Panc1 (cell line): ENCODE measurements around the gene TMEM39A. TPM values are rescaled to one million over a fixed set of nuclear protein-coding genes. Genes with fewer than 3 reads are reported as not detected.
A peak's percentile ranks its signal among the peaks of the same experiment; 100 is the strongest.

Experiments
- ATAC-seq: fragments of 200-7000 bp; cut with Tn5 transposase; 2 replicates; pipeline ENCODE4 v1.9.1; 2020; ENCODE audit warnings: mild to moderate bottlenecking, moderate library complexity
- BruUV-seq: library from RNA; stranded (reverse); fragments of 400-500 nt; replicated peaks from 2 replicates; lab custom pipeline; 2021; lab: Mats Ljungman, UMichigan
- CTCF ChIA-PET: fragments of 300-600 bp; sonication (Branson Sonifier 250); formaldehyde crosslinking; loops from one replicate; lab custom pipeline; 2022; ENCODE audit warnings: antibody characterized with exemption; lab: Charles Lee
- POLR2A ChIA-PET: fragments of 300-600 bp; sonication (Branson Sonifier 250); formaldehyde crosslinking; loops from one replicate; lab custom pipeline; 2022; ENCODE audit warnings: antibody characterized with exemption; lab: Charles Lee
- DNase-seq: peaks from one replicate; pipeline ENCODE4 v3.0.0-alpha.2; 2010; ENCODE audit warnings: low read depth, low spot score
- H3K27ac ChIP-seq: 2 replicates; pipeline ENCODE4 v1.5.1; 2011; ENCODE audit warnings: mild to moderate bottlenecking, low read length, inconsistent platforms
- H3K27me3 ChIP-seq: fragments of 200-500 bp; sonication (Bioruptor generic); 2 replicates; pipeline ENCODE4 v1.6.0; 2014; ENCODE audit warnings: low read length, inconsistent platforms; ENCODE audit not compliant: control insufficient read depth, insufficient read depth
- H3K36me3 ChIP-seq: fragments of 200-500 bp; sonication (Bioruptor generic); 2 replicates; pipeline ENCODE4 v1.5.1; 2014; ENCODE audit warnings: inconsistent platforms, mild to moderate bottlenecking, low read length, moderate library complexity; ENCODE audit not compliant: control insufficient read depth, insufficient read depth
- H3K4me1 ChIP-seq: 2 replicates; pipeline ENCODE4 v1.5.1; 2011; ENCODE audit warnings: inconsistent platforms, mild to moderate bottlenecking, low read length, moderate library complexity; ENCODE audit not compliant: control insufficient read depth, insufficient read depth
- H3K4me3 ChIP-seq, 2 experiments: 2 replicates each; pipeline ENCODE4 v1.5.1; 2011 to 2012; ENCODE audit warnings: low read depth in 2 of 2, low read length in 2 of 2, mild to moderate bottlenecking in 2 of 2, inconsistent platforms in 1 of 2, moderate library complexity in 1 of 2
- H3K9me3 ChIP-seq: fragments of 200-500 bp; sonication (Bioruptor generic); 2 replicates; pipeline ENCODE4 v1.5.1; 2014; ENCODE audit warnings: low read depth, mild to moderate bottlenecking, inconsistent platforms, low read length, moderate library complexity; ENCODE audit not compliant: control insufficient read depth, insufficient read depth
- POLR2AphosphoS5 ChIP-seq: IDR thresholded peaks from 2 replicates; pipeline ENCODE4 v1.6.1; 2012; ENCODE audit warnings: mild to moderate bottlenecking, low read depth, low read length, moderate library complexity
- SIN3A ChIP-seq: IDR thresholded peaks from 2 replicates; pipeline ENCODE4 v1.6.1; 2012; ENCODE audit warnings: low read depth, mild to moderate bottlenecking, low read length, moderate library complexity, borderline replicate concordance; ENCODE audit not compliant: insufficient read depth
- TCF7L2 ChIP-seq: IDR thresholded peaks from 2 replicates; pipeline ENCODE4 v1.6.1; 2011; ENCODE audit warnings: mild to moderate bottlenecking, low read depth, low read length, inconsistent platforms
- in situ Hi-C: cut with HindIII; loops from 2 replicates; pipeline ENCODE4 v1.10.0; 2016; ENCODE audit warnings: low sequenced_read_pairs, low pct_unique_long_range_greater_than_20kb
- intact Hi-C: fragments of 100-400 bp; cut with micrococcal nuclease; formaldehyde crosslinking; loops from one replicate; pipeline ENCODE4 v1.10.0; 2022; ENCODE audit not compliant: unreplicated experiment
- total RNA-seq: library from RNA; stranded (reverse); gene quantifications from one replicate; pipeline ENCODE4 v1.2.1, GENCODE V29; 2021; ENCODE audit not compliant: unreplicated experiment
- TF ChIP-seq, protein P1 (sequence below), 2 experiments: IDR thresholded peaks; 2 replicates each; pipeline ENCODE4 v1.6.1; 2011 to 2012; ENCODE audit warnings: low read depth in 2 of 2, control low read depth in 1 of 2, low read length in 1 of 2, mild to moderate bottlenecking in 1 of 2, moderate library complexity in 1 of 2; ENCODE audit not compliant: insufficient read depth in 1 of 2
- TF ChIP-seq, protein P2 (sequence below): fragments of 450-650 bp; IDR thresholded peaks from 2 replicates; pipeline ENCODE4 v1.5.1; 2017; ENCODE audit warnings: mild to moderate bottlenecking

TMEM39A gene
- total RNA-seq, 1 experiment from 2014 or later, result 47.8 TPM

DNA sequence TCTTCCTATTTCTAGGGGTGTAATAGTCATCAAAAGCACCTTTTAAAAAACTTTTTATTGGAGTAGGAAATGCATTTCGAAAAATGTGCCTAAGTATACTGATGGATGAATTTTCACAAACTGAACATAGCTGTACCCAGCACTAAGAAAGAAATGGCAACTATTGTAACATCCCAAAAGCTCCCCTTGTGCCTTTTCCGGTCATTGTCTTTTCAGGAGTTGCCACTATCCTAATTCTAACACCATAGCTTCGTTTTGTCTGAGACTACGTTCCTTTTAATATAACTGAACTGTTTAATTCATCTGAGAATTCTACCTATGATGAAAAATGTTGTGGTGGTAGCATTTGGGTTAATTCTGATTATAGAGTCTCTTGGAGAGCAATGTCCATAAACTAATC is 36.9 kb upstream of the TMEM39A start:
- peaks cover 3% of the 10 kb centered on the region; the same call in 1 of the 2 replicates for H3K36me3 ChIP-seq
- POLR2A ChIA-PET, result no interaction called here
- TF ChIP-seq POLR2AphosphoS5 (no peak), SIN3A (no peak)
- TF ChIP-seq, protein P1, sequence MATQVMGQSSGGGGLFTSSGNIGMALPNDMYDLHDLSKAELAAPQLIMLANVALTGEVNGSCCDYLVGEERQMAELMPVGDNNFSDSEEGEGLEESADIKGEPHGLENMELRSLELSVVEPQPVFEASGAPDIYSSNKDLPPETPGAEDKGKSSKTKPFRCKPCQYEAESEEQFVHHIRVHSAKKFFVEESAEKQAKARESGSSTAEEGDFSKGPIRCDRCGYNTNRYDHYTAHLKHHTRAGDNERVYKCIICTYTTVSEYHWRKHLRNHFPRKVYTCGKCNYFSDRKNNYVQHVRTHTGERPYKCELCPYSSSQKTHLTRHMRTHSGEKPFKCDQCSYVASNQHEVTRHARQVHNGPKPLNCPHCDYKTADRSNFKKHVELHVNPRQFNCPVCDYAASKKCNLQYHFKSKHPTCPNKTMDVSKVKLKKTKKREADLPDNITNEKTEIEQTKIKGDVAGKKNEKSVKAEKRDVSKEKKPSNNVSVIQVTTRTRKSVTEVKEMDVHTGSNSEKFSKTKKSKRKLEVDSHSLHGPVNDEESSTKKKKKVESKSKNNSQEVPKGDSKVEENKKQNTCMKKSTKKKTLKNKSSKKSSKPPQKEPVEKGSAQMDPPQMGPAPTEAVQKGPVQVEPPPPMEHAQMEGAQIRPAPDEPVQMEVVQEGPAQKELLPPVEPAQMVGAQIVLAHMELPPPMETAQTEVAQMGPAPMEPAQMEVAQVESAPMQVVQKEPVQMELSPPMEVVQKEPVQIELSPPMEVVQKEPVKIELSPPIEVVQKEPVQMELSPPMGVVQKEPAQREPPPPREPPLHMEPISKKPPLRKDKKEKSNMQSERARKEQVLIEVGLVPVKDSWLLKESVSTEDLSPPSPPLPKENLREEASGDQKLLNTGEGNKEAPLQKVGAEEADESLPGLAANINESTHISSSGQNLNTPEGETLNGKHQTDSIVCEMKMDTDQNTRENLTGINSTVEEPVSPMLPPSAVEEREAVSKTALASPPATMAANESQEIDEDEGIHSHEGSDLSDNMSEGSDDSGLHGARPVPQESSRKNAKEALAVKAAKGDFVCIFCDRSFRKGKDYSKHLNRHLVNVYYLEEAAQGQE (IDR thresholded peaks at IDR 0.05; ENCODE audit: insufficient read depth in 1 of 2, low read depth in 2 of 2, low read length in 1 of 2), result no peak
- peak overlapping the region; percentile 97; the same call in 1 of the 2 replicates for H3K27ac ChIP-seq
- in situ Hi-C loops (no loop called here), intact Hi-C loops (no loop called here)
- no peak for DNase-seq
- no TSS peak for BruUV-seq
- H3K4me3 ChIP-seq, result peak overlapping the region; percentile 80 to 99; a peak in 3 of 4 replicates
- H3K27me3 ChIP-seq, result no peaks in the 10 kb centered on the region
- ATAC-seq, result no peak
- CTCF ChIA-PET, result no interaction called here
- H3K4me1 ChIP-seq, result peaks cover 15% of the 10 kb centered on the region
- H3K9me3 ChIP-seq, result no peaks in the 10 kb centered on the region

GRCh38 chr3:119498186-119499011 is 35.0 kb upstream of the TMEM39A start, which contains the start of gene TIMMDC1:
Gene TIMMDC1, plus strand, starts transcription at chr3:119498547. Its CDS starts 187 bp downstream, at chr3:119498734.
- TSS peak; percentile 86 for BruUV-seq
- peaks cover 15% of the 10 kb centered on the region for H3K4me1 ChIP-seq
- ChIA-PET CTCF (interaction anchor here (0.6 kb wide), 1 partner anchor 100 kb away, joined by 5 read pairs; no protein-coding TSS in a partner anchor), POLR2A (interaction anchor here (0.6 to 2.3 kb wide), 2 partner anchors 9 to 34 kb away, joined by 6 to 9 read pairs; partner anchors contain the start of gene TMEM39A)
- ATAC-seq (peak; percentile 99), DNase-seq (peak; percentile 90)
- intact Hi-C loops (loop anchor here (10.0 kb wide), 1 partner anchor 186 kb away; no protein-coding TSS in a partner anchor), in situ Hi-C loops (no loop called here)
- peaks cover 3% of the 10 kb centered on the region; the same call in 1 of the 2 replicates for H3K36me3 ChIP-seq
- TF ChIP-seq, protein P1 (IDR thresholded peaks at IDR 0.05; ENCODE audit: insufficient read depth in 1 of 2, low read depth in 2 of 2, low read length in 1 of 2), result no peak
- TF ChIP-seq TCF7L2 (peak; percentile 78), POLR2AphosphoS5 (peak; percentile 98)
- TF ChIP-seq, protein P2, sequence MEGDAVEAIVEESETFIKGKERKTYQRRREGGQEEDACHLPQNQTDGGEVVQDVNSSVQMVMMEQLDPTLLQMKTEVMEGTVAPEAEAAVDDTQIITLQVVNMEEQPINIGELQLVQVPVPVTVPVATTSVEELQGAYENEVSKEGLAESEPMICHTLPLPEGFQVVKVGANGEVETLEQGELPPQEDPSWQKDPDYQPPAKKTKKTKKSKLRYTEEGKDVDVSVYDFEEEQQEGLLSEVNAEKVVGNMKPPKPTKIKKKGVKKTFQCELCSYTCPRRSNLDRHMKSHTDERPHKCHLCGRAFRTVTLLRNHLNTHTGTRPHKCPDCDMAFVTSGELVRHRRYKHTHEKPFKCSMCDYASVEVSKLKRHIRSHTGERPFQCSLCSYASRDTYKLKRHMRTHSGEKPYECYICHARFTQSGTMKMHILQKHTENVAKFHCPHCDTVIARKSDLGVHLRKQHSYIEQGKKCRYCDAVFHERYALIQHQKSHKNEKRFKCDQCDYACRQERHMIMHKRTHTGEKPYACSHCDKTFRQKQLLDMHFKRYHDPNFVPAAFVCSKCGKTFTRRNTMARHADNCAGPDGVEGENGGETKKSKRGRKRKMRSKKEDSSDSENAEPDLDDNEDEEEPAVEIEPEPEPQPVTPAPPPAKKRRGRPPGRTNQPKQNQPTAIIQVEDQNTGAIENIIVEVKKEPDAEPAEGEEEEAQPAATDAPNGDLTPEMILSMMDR, result no peak
- peak within 1 kb of the TSS; percentile 80 to 99 for H3K4me3 ChIP-seq
- H3K27me3 ChIP-seq, result no peaks in the 10 kb centered on the region
- H3K27ac ChIP-seq, result peak within 1 kb of the TSS; percentile 97
- H3K9me3 ChIP-seq, result no peaks in the 10 kb centered on the region
